Karpas-422 (cell line): ENCODE measurements around the gene LAIR1. TPM values are rescaled to one million over a fixed set of nuclear protein-coding genes. Genes with fewer than 3 reads are reported as not detected.

ENCODE experiments used
- DNase-seq: peaks from one replicate; pipeline ENCODE4 v3.0.0-alpha.2; 2015
- H2AFZ ChIP-seq: fragments of 200-600 bp; sonication (generic); 2 replicates; pipeline ENCODE4 v1.6.1; 2014; ENCODE audit warnings: antibody characterized with exemption, low read length, mixed read lengths
- H3K27ac ChIP-seq: fragments of 200-600 bp; sonication (generic); 2 replicates; pipeline ENCODE4 v1.5.1; 2014; ENCODE audit warnings: mild to moderate bottlenecking, low read length, moderate library complexity
- H3K27me3 ChIP-seq: fragments of 200-600 bp; sonication (generic); 2 replicates; pipeline ENCODE4 v1.6.1; 2014; ENCODE audit warnings: low read length, mixed read lengths
- H3K36me3 ChIP-seq: fragments of 200-600 bp; sonication (generic); 2 replicates; pipeline ENCODE4 v1.6.1; 2014; ENCODE audit warnings: low read length, mixed read lengths; ENCODE audit not compliant: insufficient read depth
- H3K4me1 ChIP-seq: fragments of 200-600 bp; sonication (generic); 2 replicates; pipeline ENCODE4 v1.6.1; 2014; ENCODE audit warnings: mild to moderate bottlenecking, low read length, mixed read lengths
- H3K4me2 ChIP-seq: fragments of 200-600 bp; sonication (generic); 2 replicates; pipeline ENCODE4 v1.6.1; 2014; ENCODE audit warnings: low read length, low read depth, mild to moderate bottlenecking; ENCODE audit not compliant: poor library complexity, severe bottlenecking
- H3K4me3 ChIP-seq: fragments of 200-600 bp; sonication (generic); 2 replicates; pipeline ENCODE4 v1.5.1; 2014; ENCODE audit warnings: mild to moderate bottlenecking, antibody characterized with exemption, low read length, mixed read lengths
- H3K79me2 ChIP-seq: fragments of 200-600 bp; sonication (generic); 2 replicates; pipeline ENCODE4 v1.6.1; 2014; ENCODE audit warnings: mild to moderate bottlenecking, low read length, mixed read lengths
- H3K9ac ChIP-seq: fragments of 200-600 bp; sonication (generic); 2 replicates; pipeline ENCODE4 v1.6.0; 2014; ENCODE audit warnings: low read length
- H3K9me2 ChIP-seq: fragments of 200-600 bp; sonication (generic), shearing (Covaris generic); replicated peaks from 2 replicates; pipeline ENCODE4 v1.6.0; 2014; ENCODE audit warnings: mild to moderate bottlenecking, low read length, moderate library complexity; ENCODE audit not compliant: insufficient read depth
- H3K9me3 ChIP-seq: fragments of 300-700, 200-600 bp; sonication (generic); 2 replicates; pipeline ENCODE4 v1.6.1; 2014; ENCODE audit warnings: low read length, mixed read lengths
- H4K20me1 ChIP-seq: fragments of 200-600 bp; sonication (generic); 2 replicates; pipeline ENCODE4 v1.6.1; 2014; ENCODE audit warnings: mild to moderate bottlenecking, antibody characterized with exemption, low read length, low read depth; ENCODE audit not compliant: insufficient read depth
- total RNA-seq: library from RNA; depleted of rRNA; stranded (reverse); fragments of >200 nt; shearing (Covaris generic); gene quantifications from 2 replicates; pipeline ENCODE4 v1.2.3, GENCODE V29; 2014; ENCODE audit warnings: low replicate concordance

LAIR1 gene
- total RNA-seq, 1 experiment from 2014 or later: 0.15 TPM

DNA sequence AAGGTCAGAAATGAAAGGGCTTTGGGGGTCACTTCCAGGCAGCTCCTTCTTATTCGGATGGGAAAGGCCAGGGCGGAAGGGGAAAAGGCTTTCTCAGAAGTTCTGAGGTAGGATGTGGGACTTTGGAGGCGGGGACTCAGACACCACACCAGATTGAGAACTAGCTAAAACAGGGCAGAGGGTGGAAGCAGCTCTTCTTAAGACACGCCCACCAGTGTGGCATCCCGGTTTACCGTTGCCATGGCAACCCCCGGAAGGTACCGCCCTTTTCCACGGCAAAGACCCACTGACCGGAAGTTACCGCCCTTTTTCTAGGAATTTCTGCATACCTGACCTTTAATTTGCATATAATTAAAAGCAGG is 48.0 kb downstream of the LAIR1 start:
- Histone ChIP-seq H4K20me1 (no peaks in the 10 kb centered on the region), H3K36me3 (no peaks in the 10 kb centered on the region), H3K9me3 (no peaks in the 10 kb centered on the region), H3K4me2 (no peak overlapping the region), H3K79me2 (no peaks in the 10 kb centered on the region), H3K4me1 (peaks cover 6% of the 10 kb centered on the region), H3K27me3 (no peaks in the 10 kb centered on the region), H3K9me2 (no peaks in the 10 kb centered on the region), H3K27ac (no peak overlapping the region), H3K4me3 (no peak overlapping the region), H2AFZ (no peak overlapping the region), H3K9ac (no peak overlapping the region)
- DNase-seq: peak; percentile 67

DNA sequence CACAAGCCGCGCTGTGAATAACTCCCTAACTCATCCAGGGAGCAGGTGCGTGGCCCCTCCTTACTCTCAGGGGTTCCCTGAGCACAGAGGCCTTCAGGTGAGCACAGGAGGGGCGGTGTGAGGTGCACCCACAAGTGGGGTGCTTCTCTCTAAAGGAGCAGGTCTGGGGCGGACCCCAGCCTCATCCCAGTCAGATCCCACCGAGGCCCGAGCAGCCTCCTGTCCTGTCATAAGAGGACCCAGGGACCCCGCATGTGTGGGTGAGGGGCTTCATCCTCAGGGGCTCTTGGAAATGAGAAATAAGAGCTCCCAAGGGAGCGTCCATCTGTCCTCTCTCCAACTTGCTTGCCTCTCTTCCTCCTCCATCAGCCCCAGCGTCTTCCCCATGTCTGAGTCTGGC is 48.8 kb downstream of the LAIR1 start:
- Histone ChIP-seq H3K27me3 (no peaks in the 10 kb centered on the region), H2AFZ (no peak overlapping the region)

DNA sequence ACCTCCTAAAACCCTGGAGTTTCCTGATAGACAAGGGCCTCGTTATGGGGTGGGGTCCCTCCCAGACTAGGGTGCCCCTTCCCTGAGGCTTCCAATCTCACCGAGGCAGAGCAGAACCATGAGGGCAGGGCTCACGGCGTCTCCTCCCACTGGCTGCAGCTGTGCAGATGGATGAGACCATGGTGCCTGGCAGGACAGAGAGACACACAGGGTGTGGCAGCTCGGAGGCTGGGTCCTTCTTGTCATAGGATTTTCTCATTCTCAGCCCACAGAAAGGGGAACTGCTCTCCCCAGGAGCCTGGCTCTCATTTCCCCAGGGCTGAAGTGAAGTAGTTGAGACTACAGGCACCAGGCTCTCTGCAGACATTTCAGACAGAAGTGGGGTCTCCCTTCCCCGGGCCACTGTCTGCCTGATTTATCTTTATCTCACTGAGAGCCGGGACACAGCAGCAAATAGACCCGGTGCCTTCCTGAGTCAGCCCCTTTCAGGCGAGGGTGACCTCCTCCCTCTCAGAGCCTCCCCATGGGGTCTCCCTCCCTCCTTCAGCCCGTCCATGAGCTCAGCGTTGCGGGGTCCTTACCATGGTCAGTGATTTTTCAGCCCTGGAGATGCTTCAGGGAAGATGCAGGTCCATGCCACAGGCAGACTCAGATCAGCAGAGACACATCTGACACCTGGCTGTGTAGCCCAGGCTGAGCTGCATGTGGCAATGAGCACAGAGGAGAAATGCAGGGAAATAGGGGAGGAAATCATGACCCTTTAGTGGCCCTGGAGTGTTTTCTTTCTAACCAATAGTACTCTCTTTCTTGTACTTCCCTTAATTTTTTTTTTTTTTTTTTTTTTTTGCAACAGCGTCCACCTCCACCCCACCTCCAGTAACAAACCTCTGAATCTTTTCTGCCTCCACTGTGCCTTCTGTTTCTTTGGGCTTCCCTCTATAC is 52.0 kb downstream of the LAIR1 start, which contains the start of gene LILRA5:
LILRA5 (minus strand) TSS at position 731 of the 942 bp plus-strand sequence; CDS start at position 584, 147 bp downstream.
- no peak within 1 kb of the TSS for H2AFZ ChIP-seq
- no peaks in the 10 kb centered on the region for H4K20me1 ChIP-seq
- H3K27me3 ChIP-seq: no peaks in the 10 kb centered on the region
- H3K9me3 ChIP-seq: no peaks in the 10 kb centered on the region
- peak; percentile 71 for DNase-seq
- H3K9ac ChIP-seq: no peak within 1 kb of the TSS
- H3K4me2 ChIP-seq: no peak within 1 kb of the TSS
- H3K4me3 ChIP-seq: no peak within 1 kb of the TSS
- H3K27ac ChIP-seq: no peak within 1 kb of the TSS
- H3K36me3 ChIP-seq: no peaks in the 10 kb centered on the region
- no peaks in the 10 kb centered on the region for H3K79me2 ChIP-seq
- no peaks in the 10 kb centered on the region for H3K9me2 ChIP-seq
- no peaks in the 10 kb centered on the region; the same call in 1 of the 2 replicates for H3K4me1 ChIP-seq

More for the DNA sequence above, 48.8 kb downstream of the LAIR1 start:
- no peak overlapping the region for H3K4me2 ChIP-seq
- no peak overlapping the region for H3K9ac ChIP-seq
- no peak overlapping the region for H3K27ac ChIP-seq
- no peaks in the 10 kb centered on the region for H3K36me3 ChIP-seq
- H4K20me1 ChIP-seq: no peaks in the 10 kb centered on the region
- H3K9me2 ChIP-seq: no peaks in the 10 kb centered on the region
- no peaks in the 10 kb centered on the region for H3K9me3 ChIP-seq
- no peaks in the 10 kb centered on the region for H3K79me2 ChIP-seq
- DNase-seq: no peak
- H3K4me3 ChIP-seq: no peak overlapping the region
- peaks cover 6% of the 10 kb centered on the region for H3K4me1 ChIP-seq

DNA sequence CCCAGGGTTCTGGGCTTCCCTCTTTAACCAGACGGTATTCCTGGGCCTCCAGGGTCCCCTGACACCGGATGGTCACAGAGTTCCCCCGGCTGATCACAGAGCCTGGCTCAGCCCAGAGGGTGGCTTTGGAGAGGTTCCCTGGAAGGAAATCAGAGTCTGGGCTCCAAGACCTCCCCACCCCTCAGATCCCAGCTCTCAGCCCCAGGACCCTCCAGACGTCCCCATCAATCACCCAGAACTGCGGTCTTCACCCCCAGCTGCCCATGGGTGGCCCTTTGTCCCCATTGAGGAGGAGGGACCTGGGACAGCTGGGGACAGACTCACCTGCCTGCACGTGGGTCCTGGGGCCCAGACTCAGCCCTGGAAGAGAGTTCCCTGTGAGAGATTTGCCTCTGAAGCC is 52.7 kb downstream of the LAIR1 start:
- no peak overlapping the region for H3K4me3 ChIP-seq
- no peak overlapping the region for H2AFZ ChIP-seq
- H3K79me2 ChIP-seq: no peaks in the 10 kb centered on the region
- no peak overlapping the region for H3K4me2 ChIP-seq
- no peak overlapping the region for H3K27ac ChIP-seq
- H3K4me1 ChIP-seq: no peaks in the 10 kb centered on the region; the same call in 1 of the 2 replicates
- DNase-seq: no peak
- H3K27me3 ChIP-seq: no peaks in the 10 kb centered on the region
- no peak overlapping the region for H3K9ac ChIP-seq
- H3K9me3 ChIP-seq: no peaks in the 10 kb centered on the region
- H4K20me1 ChIP-seq: no peaks in the 10 kb centered on the region
- H3K36me3 ChIP-seq: no peaks in the 10 kb centered on the region
- H3K9me2 ChIP-seq: no peaks in the 10 kb centered on the region

DNA sequence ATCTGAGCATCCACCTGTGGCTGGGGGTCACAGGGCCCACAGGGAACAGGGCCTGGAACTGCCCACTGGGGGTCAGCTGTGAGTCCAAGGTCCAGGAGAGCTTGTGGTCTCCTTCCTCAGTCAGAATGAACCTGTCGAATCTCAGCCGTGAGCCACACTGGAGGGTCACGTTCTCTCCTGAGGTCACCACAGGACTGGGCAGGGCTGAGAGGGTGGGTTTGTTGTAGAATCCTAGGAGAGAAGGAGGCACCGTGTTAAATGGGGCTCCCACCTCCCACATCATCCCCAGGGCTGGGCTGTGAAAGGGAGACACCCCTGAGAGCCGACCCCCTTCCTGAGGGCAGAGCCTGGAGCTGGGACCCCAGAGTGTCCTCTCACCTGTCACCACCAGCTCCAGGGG is 53.2 kb downstream of the LAIR1 start:
- Histone ChIP-seq H2AFZ (no peak overlapping the region), H3K27me3 (no peaks in the 10 kb centered on the region), H3K9ac (no peak overlapping the region)

DNA sequence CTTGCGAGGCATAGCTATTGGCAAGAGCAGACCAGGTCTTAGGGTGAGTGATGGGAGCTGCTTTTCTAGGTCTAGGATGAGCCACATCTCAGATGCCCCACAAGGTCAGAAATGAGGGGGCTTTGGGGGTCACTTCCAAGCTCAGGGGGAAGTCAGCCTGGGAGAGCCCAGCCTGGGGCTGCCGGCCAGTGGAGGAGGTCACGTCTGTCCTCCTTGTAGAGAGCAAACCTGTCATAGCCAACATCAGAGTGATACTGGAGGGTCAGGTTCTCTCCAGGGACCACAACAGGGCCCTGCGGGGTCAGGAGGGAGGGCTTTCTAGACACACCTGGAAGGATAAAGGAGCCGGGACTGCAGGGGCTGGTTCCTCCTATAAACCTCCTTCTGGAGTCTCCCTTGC is 54.2 kb downstream of the LAIR1 start:
- H3K27ac ChIP-seq: no peak overlapping the region
- H2AFZ ChIP-seq: no peak overlapping the region
- no peak overlapping the region for H3K9ac ChIP-seq
- no peaks in the 10 kb centered on the region for H3K9me3 ChIP-seq
- H4K20me1 ChIP-seq: no peaks in the 10 kb centered on the region; the same call in 1 of the 2 replicates
- H3K9me2 ChIP-seq: no peaks in the 10 kb centered on the region
- H3K36me3 ChIP-seq: no peaks in the 10 kb centered on the region
- no peak overlapping the region for H3K4me3 ChIP-seq
- H3K4me2 ChIP-seq: no peak overlapping the region
- no peaks in the 10 kb centered on the region; the same call in 1 of the 2 replicates for H3K4me1 ChIP-seq
- DNase-seq: no peak
- no peaks in the 10 kb centered on the region for H3K27me3 ChIP-seq
- no peaks in the 10 kb centered on the region for H3K79me2 ChIP-seq

More for the DNA sequence above, 53.2 kb downstream of the LAIR1 start:
- no peak overlapping the region for H3K4me2 ChIP-seq
- H3K79me2 ChIP-seq: no peaks in the 10 kb centered on the region
- no peaks in the 10 kb centered on the region for H3K9me2 ChIP-seq
- no peak for DNase-seq
- H3K4me3 ChIP-seq: no peak overlapping the region
- H3K36me3 ChIP-seq: no peaks in the 10 kb centered on the region
- H4K20me1 ChIP-seq: no peaks in the 10 kb centered on the region
- no peaks in the 10 kb centered on the region for H3K9me3 ChIP-seq
- no peaks in the 10 kb centered on the region; the same call in 1 of the 2 replicates for H3K4me1 ChIP-seq
- H3K27ac ChIP-seq: no peak overlapping the region

DNA sequence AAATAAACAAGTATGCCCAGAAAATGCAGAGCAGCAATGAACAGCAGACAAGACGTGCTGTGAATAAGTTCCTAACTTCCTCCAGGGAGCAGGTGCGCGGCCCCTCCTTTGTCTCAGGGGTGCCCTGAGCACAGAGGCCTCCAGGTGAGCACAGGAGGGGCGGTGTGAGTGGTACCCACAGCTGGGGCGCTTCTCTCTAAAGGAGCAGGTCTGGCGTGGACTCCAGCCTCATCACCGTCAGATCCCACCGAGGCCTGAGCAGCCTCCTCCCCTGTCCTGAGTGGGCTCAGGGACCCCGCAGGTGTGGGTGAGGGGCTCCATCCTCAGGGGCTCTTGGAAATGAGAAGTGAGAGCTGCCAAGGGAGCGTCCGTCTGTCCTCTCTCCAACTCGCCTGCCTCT is 54.9 kb downstream of the LAIR1 start:
- Histone ChIP-seq H4K20me1 (no peaks in the 10 kb centered on the region; the same call in 1 of the 2 replicates), H3K4me2 (no peak overlapping the region), H3K27ac (no peak overlapping the region), H3K27me3 (no peaks in the 10 kb centered on the region), H3K9me3 (no peaks in the 10 kb centered on the region), H3K9ac (no peak overlapping the region), H2AFZ (no peak overlapping the region), H3K79me2 (no peaks in the 10 kb centered on the region), H3K9me2 (no peaks in the 10 kb centered on the region), H3K36me3 (no peaks in the 10 kb centered on the region), H3K4me3 (no peak overlapping the region), H3K4me1 (no peaks in the 10 kb centered on the region; the same call in 1 of the 2 replicates)
- DNase-seq: no peak

DNA sequence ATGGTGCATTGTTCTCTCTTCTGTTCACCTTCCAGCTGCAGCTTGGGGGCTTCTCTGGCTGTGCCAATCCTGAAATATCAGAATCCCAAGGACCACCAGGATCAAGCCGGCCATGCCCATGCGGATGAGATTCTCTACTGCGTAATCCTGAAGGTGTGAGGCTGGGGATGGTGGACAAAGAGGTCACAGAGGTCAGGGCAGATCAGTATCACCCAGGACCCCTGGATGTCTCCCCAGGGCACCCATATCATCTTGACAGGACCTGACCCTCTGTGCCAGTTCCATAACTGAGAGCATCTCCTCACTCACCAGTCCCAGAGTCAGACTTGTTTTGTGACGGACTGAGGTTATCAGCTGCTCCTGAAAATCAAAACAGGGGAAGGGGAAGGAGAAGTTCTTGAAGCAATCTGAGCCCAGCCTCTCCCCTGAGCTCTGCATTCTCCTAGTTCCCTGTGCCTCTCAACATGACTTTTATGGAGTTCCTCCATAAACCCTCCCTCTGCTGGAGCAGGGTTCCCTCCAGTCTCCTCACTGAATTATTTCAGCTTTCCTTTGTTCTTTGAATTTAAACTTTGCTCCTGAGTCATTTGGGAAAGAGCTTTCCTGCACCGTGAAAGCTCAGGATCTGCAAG is 57.2 kb downstream of the LAIR1 start:
- 0 out of 2 replicates have a peak, but pooled peaks cover 3% of the 10 kb centered on the region for H3K27me3 ChIP-seq
- no peak overlapping the region for H3K4me3 ChIP-seq
- H3K4me2 ChIP-seq: no peak overlapping the region
- no peaks in the 10 kb centered on the region for H3K9me3 ChIP-seq
- no peaks in the 10 kb centered on the region for H3K9me2 ChIP-seq
- no peaks in the 10 kb centered on the region; the same call in 1 of the 2 replicates for H4K20me1 ChIP-seq
- H3K4me1 ChIP-seq: no peaks in the 10 kb centered on the region
- DNase-seq: no peak
- H2AFZ ChIP-seq: no peak overlapping the region
- H3K9ac ChIP-seq: no peak overlapping the region
- H3K79me2 ChIP-seq: no peaks in the 10 kb centered on the region
- no peaks in the 10 kb centered on the region for H3K36me3 ChIP-seq
- no peak overlapping the region for H3K27ac ChIP-seq
